GM19397 (cell line): ENCODE measurements around the gene MED13L.
"Not testable (repeated sequence)": the region's sequence is repeated elsewhere in the genome, so short reads cannot be mapped to it uniquely, and the experiment has no call there.

Experiments
- ATAC-seq: cut with Tn5 transposase; IDR thresholded peaks from one replicate; pipeline ENCODE4 v1.9.1; 2021; ENCODE audit warnings: mild to moderate bottlenecking, moderate library complexity; ENCODE audit not compliant: unreplicated experiment

The MED13L gene

GRCh38 chr12:116249938-116250337, 27.6 kb downstream of the MED13L start:
- ATAC-seq: no peak

- ATAC-seq: no peak
Observed at GRCh38 chr12:116248930-116249329, 28.6 kb downstream of the MED13L start.

- ATAC-seq: no peak
Observed at GRCh38 chr12:116248433-116248832, 29.1 kb downstream of the MED13L start.

GRCh38 chr12:116247377-116247776, 30.1 kb downstream of the MED13L start:
- ATAC-seq: no peak

GRCh38 chr12:116246490-116247179, 30.9 kb downstream of the MED13L start:
- ATAC-seq: no peak

- ATAC-seq: no peak
Observed at GRCh38 chr12:116245189-116245588, 32.3 kb downstream of the MED13L start.

GRCh38 chr12:116244474-116245090, 32.9 kb downstream of the MED13L start:
- no peak for ATAC-seq

- ATAC-seq: no peak
Observed at GRCh38 chr12:116244001-116244400, 33.5 kb downstream of the MED13L start.

GRCh38 chr12:116242740-116243139, 34.8 kb downstream of the MED13L start:
- no peak for ATAC-seq

GRCh38 chr12:116241157-116241759, 36.2 kb downstream of the MED13L start:
- ATAC-seq: no peak

- not testable (repeated sequence) for ATAC-seq
Observed at GRCh38 chr12:116238570-116239119, 38.8 kb downstream of the MED13L start.

- ATAC-seq: no peak
Observed at GRCh38 chr12:116238149-116238548, 39.3 kb downstream of the MED13L start.

- no peak for ATAC-seq
Observed at GRCh38 chr12:116236976-116237375, 40.5 kb downstream of the MED13L start.

- ATAC-seq: no peak
Observed at GRCh38 chr12:116236148-116236731, 41.3 kb downstream of the MED13L start.

GRCh38 chr12:116234148-116234547, 43.3 kb downstream of the MED13L start:
- ATAC-seq: not testable (repeated sequence)

GRCh38 chr12:116233669-116234068, 43.8 kb downstream of the MED13L start:
- ATAC-seq: no peak

- no peak for ATAC-seq
Observed at GRCh38 chr12:116227811-116228210, 49.7 kb downstream of the MED13L start.

- ATAC-seq: no peak
Observed at GRCh38 chr12:116226026-116226425, 51.5 kb downstream of the MED13L start.

GRCh38 chr12:116222358-116222757, 55.1 kb downstream of the MED13L start:
- ATAC-seq: no peak

GRCh38 chr12:116220756-116221155, 56.7 kb downstream of the MED13L start:
- no peak for ATAC-seq

GRCh38 chr12:116217045-116217735, 60.3 kb downstream of the MED13L start:
- ATAC-seq: no peak
